SK-N-SH (cell line): ENCODE data around the gene SNX8. TPM values are rescaled to one million over a fixed set of nuclear protein-coding genes. Genes with fewer than 3 reads are reported as not detected.

ENCODE experiments used
- CTCF ChIA-PET: fragments of 300-600, 350-600 bp; formaldehyde crosslinking; extraction: SDS; loops from one replicate; lab custom pipeline; 2021; lab: Yijun Ruan, JAX
- POLR2A ChIA-PET: fragments of 350-600 bp; sonication (Branson Sonifier 250); formaldehyde crosslinking; extraction: SDS; loops from one replicate; lab custom pipeline; 2020; ENCODE audit warnings: antibody characterized with exemption, inconsistent platforms; lab: Yijun Ruan, JAX
- DNase-seq: peaks from one replicate; pipeline ENCODE4 v3.0.0; 2012
- H2AFZ ChIP-seq: fragments of 200-600 bp; sonication (generic); 2 replicates; pipeline ENCODE4 v1.8.1; 2016; ENCODE audit warnings: antibody characterized with exemption, mild to moderate bottlenecking, low read depth
- H3F3A ChIP-seq: fragments of 200-600 bp; sonication (generic); replicated peaks from 2 replicates; pipeline ENCODE3; 2016; ENCODE audit warnings: antibody characterized with exemption, mild to moderate bottlenecking; ENCODE audit not compliant: insufficient read depth
- H3K27ac ChIP-seq, 2 experiments: fragments of 200-500 bp in 1 of 2; fragments of 200-600 bp in 1 of 2; sonication (Bioruptor generic) in 1 of 2; sonication (generic), shearing (Covaris generic) in 1 of 2; 2 replicates each; pipeline versions ENCODE4 v1.5.1 to v1.6.1; 2014 to 2016; ENCODE audit warnings: low read depth in 2 of 2, inconsistent platforms in 1 of 2, low read length in 1 of 2, mild to moderate bottlenecking in 1 of 2, mixed read lengths in 1 of 2
- H3K27me3 ChIP-seq: fragments of 200-600 bp; sonication (generic), shearing (Covaris generic); 2 replicates; pipeline ENCODE4 v1.6.1; 2016; ENCODE audit warnings: mixed run types; ENCODE audit not compliant: insufficient read depth
- H3K36me3 ChIP-seq, 2 experiments: fragments of 200-500 bp in 1 of 2; fragments of 200-600 bp in 1 of 2; sonication (Bioruptor generic) in 1 of 2; sonication (generic) in 1 of 2; replicated peaks in 1 of 2; 2 replicates each; pipeline versions ENCODE3 to v1.5.1; 2014 to 2016; ENCODE audit warnings: low read length in 1 of 2, mild to moderate bottlenecking in 1 of 2; ENCODE audit not compliant: insufficient read depth in 2 of 2, control insufficient read depth in 1 of 2
- H3K4me1 ChIP-seq, 2 experiments: fragments of 200-500 bp in 1 of 2; fragments of 200-600 bp in 1 of 2; sonication (Bioruptor generic) in 1 of 2; sonication (generic), shearing (Covaris generic) in 1 of 2; 2 replicates each; pipeline versions ENCODE4 v1.5.1 to v1.6.1; 2014 to 2016; ENCODE audit warnings: low read depth in 1 of 2, low read length in 1 of 2, mixed run types in 1 of 2; ENCODE audit not compliant: insufficient read depth in 2 of 2, control insufficient read depth in 1 of 2
- H3K4me2 ChIP-seq: fragments of 200-600 bp; sonication (generic), shearing (Covaris generic); 2 replicates; pipeline ENCODE4 v1.6.1; 2017; ENCODE audit warnings: mixed run types
- H3K4me3 ChIP-seq, 2 experiments: fragments of 200-500 bp in 1 of 2; fragments of 200-600 bp in 1 of 2; sonication (Bioruptor generic) in 1 of 2; sonication (generic), shearing (Covaris generic) in 1 of 2; 2 replicates each; pipeline versions ENCODE4 v1.5.1 to v1.8.1; 2014 to 2016; ENCODE audit warnings: low read depth in 2 of 2, inconsistent platforms in 1 of 2, low read length in 1 of 2, mild to moderate bottlenecking in 1 of 2, mixed read lengths in 1 of 2, moderate library complexity in 1 of 2
- H3K79me2 ChIP-seq: fragments of 200-600 bp; sonication (generic); 2 replicates; pipeline ENCODE4 v1.8.1; 2017; ENCODE audit warnings: mild to moderate bottlenecking; ENCODE audit not compliant: insufficient read depth
- H3K9ac ChIP-seq: fragments of 200-600 bp; sonication (generic); 2 replicates; pipeline ENCODE4 v1.6.1; 2017; ENCODE audit warnings: mixed run types
- H3K9me2 ChIP-seq: fragments of 200-600 bp; sonication (generic); 2 replicates; pipeline ENCODE4 v1.6.1; 2017; ENCODE audit warnings: mixed run types
- H3K9me3 ChIP-seq: fragments of 200-600 bp; sonication (generic); 2 replicates; pipeline ENCODE4 v1.6.1; 2017; ENCODE audit warnings: mixed run types, mild to moderate bottlenecking, moderate library complexity
- H4K20me1 ChIP-seq: fragments of 200-600 bp; sonication (generic); 2 replicates; pipeline ENCODE4 v1.6.1; 2017; ENCODE audit warnings: mild to moderate bottlenecking, mixed run types; ENCODE audit not compliant: insufficient read depth
- CHD2 ChIP-seq: fragments of 150-350 bp; IDR thresholded peaks from 2 replicates; pipeline ENCODE4 v1.6.1; 2018; ENCODE audit warnings: low read length; ENCODE audit not compliant: partially characterized antibody
- EP300 ChIP-seq, 2 experiments: IDR thresholded peaks; 2 replicates each; pipeline versions ENCODE4 v1.4.0 to v1.6.1; 2012; ENCODE audit warnings: borderline replicate concordance in 1 of 2, low read depth in 1 of 2, low read length in 1 of 2
- EZH2phosphoT487 ChIP-seq: fragments of 200-600 bp; sonication (generic); IDR thresholded peaks from 2 replicates; pipeline ENCODE4 v1.6.1; 2017; ENCODE audit warnings: low read depth, mixed run types, mild to moderate bottlenecking, antibody characterized with exemption, moderate library complexity, borderline replicate concordance
- NFIC ChIP-seq: IDR thresholded peaks from 2 replicates; pipeline ENCODE4 v1.4.0; 2012; ENCODE audit warnings: borderline replicate concordance
- RAD21 ChIP-seq: IDR thresholded peaks from 2 replicates; pipeline ENCODE4 v1.6.1; 2012; ENCODE audit warnings: mild to moderate bottlenecking, low read length
- RFX5 ChIP-seq: IDR thresholded peaks from 2 replicates; pipeline ENCODE4 v1.6.1; 2012; ENCODE audit warnings: mild to moderate bottlenecking, improper control_type of control experiment, low read length
- TEAD4 ChIP-seq: IDR thresholded peaks from 2 replicates; pipeline ENCODE4 v1.4.0; 2012; ENCODE audit warnings: mild to moderate bottlenecking, borderline replicate concordance; ENCODE audit not compliant: insufficient read depth
- YY1 ChIP-seq: IDR thresholded peaks from 2 replicates; pipeline ENCODE4 v1.4.0; 2012; ENCODE audit warnings: low read depth, mild to moderate bottlenecking
- WGBS: methylation state at CpG from one replicate; pipeline ENCODE4 v1.1.6; 2017; ENCODE audit warnings: low lambda C conversion rate; 5-methylcytosine and 5-hydroxymethylcytosine counted together
- polyA plus RNA-seq, 3 experiments: library from polyadenylated mRNA; depleted of rRNA; stranded (reverse); fragments of >200 nt; gene quantifications; 2 replicates each; pipeline ENCODE4 v1.2.3, GENCODE V29; 2012
- TF ChIP-seq, protein P1 (sequence below): IDR thresholded peaks from 2 replicates; pipeline ENCODE4 v1.4.0; 2012; ENCODE audit warnings: low read depth, borderline replicate concordance
- TF ChIP-seq, protein P2 (sequence below): fragments of 200-600 bp; sonication (generic); IDR thresholded peaks from 2 replicates; pipeline ENCODE4 v1.6.1; 2017; ENCODE audit warnings: antibody characterized with exemption, mild to moderate bottlenecking, moderate library complexity
- TF ChIP-seq, protein P3 (sequence below): IDR thresholded peaks from 2 replicates; pipeline ENCODE4 v1.6.1; 2012; ENCODE audit warnings: mild to moderate bottlenecking, low read depth, low read length, moderate library complexity

Gene SNX8
- polyA plus RNA-seq, 1 of the 3 experiments (the other 2 are of a cell fraction) = 20.6 TPM

DNA sequence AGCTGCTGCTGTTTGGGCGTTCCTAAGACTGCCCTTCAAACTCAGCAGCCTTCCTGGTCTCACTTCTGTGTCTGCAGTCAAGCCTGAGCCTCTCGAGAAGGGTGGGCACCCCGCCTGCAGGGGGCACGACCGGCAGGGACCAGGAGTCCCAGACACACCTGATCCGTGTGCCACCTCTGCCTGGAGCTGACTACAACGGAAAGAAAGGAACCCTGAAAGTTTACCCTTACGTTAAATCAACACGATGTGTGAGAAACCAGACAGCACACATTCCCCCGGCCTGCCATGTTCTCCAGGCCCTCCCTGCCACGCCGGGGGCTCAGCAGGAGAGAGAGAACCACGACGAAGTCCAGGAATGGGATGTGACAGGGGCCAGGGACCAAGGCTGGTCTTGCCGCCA, 86.5 kb downstream of the SNX8 start:
- no peaks in the 10 kb centered on the region for H3K9me2 ChIP-seq
- H3K4me3 ChIP-seq = no peak overlapping the region
- peaks cover 72% of the 10 kb centered on the region for H3K79me2 ChIP-seq
- H4K20me1 ChIP-seq = peaks cover 3% of the 10 kb centered on the region; the same call in 1 of the 2 replicates
- ChIA-PET POLR2A (interaction anchor here (1.4 kb wide), 1 partner anchor 14 kb away, joined by 3 read pairs; the partner anchor contains the start of genes MRM2 and NUDT1), CTCF (interaction anchor here (2.2 kb wide), 1 partner anchor 649 kb away, joined by 5 read pairs; no protein-coding TSS in a partner anchor)
- peaks cover 0 to 34% of the 10 kb centered on the region in 2 experiments; a peak in 1 of 4 replicates for H3K4me1 ChIP-seq
- 90% methylated on average over 15 of the region's 15 CpGs for WGBS
- H3F3A ChIP-seq = no peaks in the 10 kb centered on the region
- H3K9me3 ChIP-seq = no peaks in the 10 kb centered on the region
- no peaks in the 10 kb centered on the region for H3K27me3 ChIP-seq
- H3K36me3 ChIP-seq = peaks cover 41 to 49% of the 10 kb centered on the region in 2 experiments
- H3K9ac ChIP-seq = no peak overlapping the region
- H2AFZ ChIP-seq = no peak overlapping the region
- no peak overlapping the region; a peak in 1 of 4 replicates for H3K27ac ChIP-seq
- no peak for DNase-seq
- TF ChIP-seq TEAD4 (no peak), YY1 (no peak), RFX5 (no peak), EZH2phosphoT487 (no peak), EP300 (IDR thresholded peaks at IDR 0.05; ENCODE audit: borderline replicate concordance in 1 of 2, low read depth in 1 of 2, low read length in 1 of 2) (no peak), CHD2 (no peak), NFIC (no peak), RAD21 (no peak)
- TF ChIP-seq, protein P1, sequence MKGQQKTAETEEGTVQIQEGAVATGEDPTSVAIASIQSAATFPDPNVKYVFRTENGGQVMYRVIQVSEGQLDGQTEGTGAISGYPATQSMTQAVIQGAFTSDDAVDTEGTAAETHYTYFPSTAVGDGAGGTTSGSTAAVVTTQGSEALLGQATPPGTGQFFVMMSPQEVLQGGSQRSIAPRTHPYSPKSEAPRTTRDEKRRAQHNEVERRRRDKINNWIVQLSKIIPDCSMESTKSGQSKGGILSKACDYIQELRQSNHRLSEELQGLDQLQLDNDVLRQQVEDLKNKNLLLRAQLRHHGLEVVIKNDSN = no peak
- TF ChIP-seq, protein P2, sequence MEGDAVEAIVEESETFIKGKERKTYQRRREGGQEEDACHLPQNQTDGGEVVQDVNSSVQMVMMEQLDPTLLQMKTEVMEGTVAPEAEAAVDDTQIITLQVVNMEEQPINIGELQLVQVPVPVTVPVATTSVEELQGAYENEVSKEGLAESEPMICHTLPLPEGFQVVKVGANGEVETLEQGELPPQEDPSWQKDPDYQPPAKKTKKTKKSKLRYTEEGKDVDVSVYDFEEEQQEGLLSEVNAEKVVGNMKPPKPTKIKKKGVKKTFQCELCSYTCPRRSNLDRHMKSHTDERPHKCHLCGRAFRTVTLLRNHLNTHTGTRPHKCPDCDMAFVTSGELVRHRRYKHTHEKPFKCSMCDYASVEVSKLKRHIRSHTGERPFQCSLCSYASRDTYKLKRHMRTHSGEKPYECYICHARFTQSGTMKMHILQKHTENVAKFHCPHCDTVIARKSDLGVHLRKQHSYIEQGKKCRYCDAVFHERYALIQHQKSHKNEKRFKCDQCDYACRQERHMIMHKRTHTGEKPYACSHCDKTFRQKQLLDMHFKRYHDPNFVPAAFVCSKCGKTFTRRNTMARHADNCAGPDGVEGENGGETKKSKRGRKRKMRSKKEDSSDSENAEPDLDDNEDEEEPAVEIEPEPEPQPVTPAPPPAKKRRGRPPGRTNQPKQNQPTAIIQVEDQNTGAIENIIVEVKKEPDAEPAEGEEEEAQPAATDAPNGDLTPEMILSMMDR = no peak
- TF ChIP-seq, protein P3, sequence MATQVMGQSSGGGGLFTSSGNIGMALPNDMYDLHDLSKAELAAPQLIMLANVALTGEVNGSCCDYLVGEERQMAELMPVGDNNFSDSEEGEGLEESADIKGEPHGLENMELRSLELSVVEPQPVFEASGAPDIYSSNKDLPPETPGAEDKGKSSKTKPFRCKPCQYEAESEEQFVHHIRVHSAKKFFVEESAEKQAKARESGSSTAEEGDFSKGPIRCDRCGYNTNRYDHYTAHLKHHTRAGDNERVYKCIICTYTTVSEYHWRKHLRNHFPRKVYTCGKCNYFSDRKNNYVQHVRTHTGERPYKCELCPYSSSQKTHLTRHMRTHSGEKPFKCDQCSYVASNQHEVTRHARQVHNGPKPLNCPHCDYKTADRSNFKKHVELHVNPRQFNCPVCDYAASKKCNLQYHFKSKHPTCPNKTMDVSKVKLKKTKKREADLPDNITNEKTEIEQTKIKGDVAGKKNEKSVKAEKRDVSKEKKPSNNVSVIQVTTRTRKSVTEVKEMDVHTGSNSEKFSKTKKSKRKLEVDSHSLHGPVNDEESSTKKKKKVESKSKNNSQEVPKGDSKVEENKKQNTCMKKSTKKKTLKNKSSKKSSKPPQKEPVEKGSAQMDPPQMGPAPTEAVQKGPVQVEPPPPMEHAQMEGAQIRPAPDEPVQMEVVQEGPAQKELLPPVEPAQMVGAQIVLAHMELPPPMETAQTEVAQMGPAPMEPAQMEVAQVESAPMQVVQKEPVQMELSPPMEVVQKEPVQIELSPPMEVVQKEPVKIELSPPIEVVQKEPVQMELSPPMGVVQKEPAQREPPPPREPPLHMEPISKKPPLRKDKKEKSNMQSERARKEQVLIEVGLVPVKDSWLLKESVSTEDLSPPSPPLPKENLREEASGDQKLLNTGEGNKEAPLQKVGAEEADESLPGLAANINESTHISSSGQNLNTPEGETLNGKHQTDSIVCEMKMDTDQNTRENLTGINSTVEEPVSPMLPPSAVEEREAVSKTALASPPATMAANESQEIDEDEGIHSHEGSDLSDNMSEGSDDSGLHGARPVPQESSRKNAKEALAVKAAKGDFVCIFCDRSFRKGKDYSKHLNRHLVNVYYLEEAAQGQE = no peak
- H3K4me2 ChIP-seq = no peak overlapping the region
